ENCODE results near the gene KNDC1.
"Not testable (repeated sequence)": the region's sequence is repeated elsewhere in the genome, so short reads cannot be mapped to it uniquely, and the experiment has no call there.

KNDC1 gene

GRCh38 chr10:133162910-133163856, 3.2 kb downstream of the KNDC1 start:
- no peak for DNase-seq

- DNase-seq, result no peak
These were observed 4.1 kb downstream of the KNDC1 start for GRCh38 chr10:133163889-133164815.

- no peak for DNase-seq
These were observed 5.0 kb downstream of the KNDC1 start for GRCh38 chr10:133164816-133165555.

GRCh38 chr10:133165556-133166503, 5.8 kb downstream of the KNDC1 start:
- no peak for DNase-seq

GRCh38 chr10:133166504-133166827, 6.4 kb downstream of the KNDC1 start:
- DNase-seq, result no peak

GRCh38 chr10:133166828-133167692, 7.0 kb downstream of the KNDC1 start:
- no peak for DNase-seq

- no peak for DNase-seq
These were observed 7.9 kb downstream of the KNDC1 start for GRCh38 chr10:133167693-133168616.

- DNase-seq, result no peak
These were observed 8.6 kb downstream of the KNDC1 start for GRCh38 chr10:133168617-133169031.

- no peak for DNase-seq
These were observed 9.3 kb downstream of the KNDC1 start for GRCh38 chr10:133169173-133169947.

- DNase-seq, result no peak
These were observed 10.1 kb downstream of the KNDC1 start for GRCh38 chr10:133170092-133170491.

GRCh38 chr10:133173860-133174640, 14.0 kb downstream of the KNDC1 start:
- DNase-seq, result no peak

GRCh38 chr10:133174689-133175263, 14.8 kb downstream of the KNDC1 start:
- DNase-seq, result no peak

GRCh38 chr10:133175624-133176023, 15.6 kb downstream of the KNDC1 start:
- not testable (repeated sequence) for DNase-seq

- no peak for DNase-seq
These were observed 16.5 kb downstream of the KNDC1 start for GRCh38 chr10:133176546-133176945.

GRCh38 chr10:133177380-133178157, 17.6 kb downstream of the KNDC1 start:
- DNase-seq, result no peak

GRCh38 chr10:133178357-133179127, 18.5 kb downstream of the KNDC1 start:
- no peak for DNase-seq

Measured in activated CD4-positive, alpha-beta T cell treated with anti-CD3 and anti-CD28 coated beads, Interleukin-2, amount 50 U/mL, for 4 hours (primary cell).